Breast epithelium (tissue), 4 donors: Measurements from ENCODE around the gene TMEM144. TPM values are rescaled to one million over a fixed set of nuclear protein-coding genes. Genes with fewer than 3 reads are reported as not detected.

Experiments used
- DNase-seq, 2 donors: peaks; one replicate each; pipeline ENCODE4 v3.0.0-alpha.2; 2019; ENCODE audit warnings: low spot score in 2 of 2
- H3K27ac ChIP-seq, 2 donors: fragments of 200-600 bp; sonication (generic) in 1 of 2; one replicate each; pipeline ENCODE4 v1.5.1; 2016 to 2019; ENCODE audit warnings: mild to moderate bottlenecking in 1 of 2
- H3K27me3 ChIP-seq, 2 donors: fragments of 200-600 bp; sonication (generic) in 1 of 2; one replicate each; pipeline versions ENCODE4 v1.5.1 to v1.6.0; 2017 to 2019; ENCODE audit warnings: control low read depth in 1 of 2, mild to moderate bottlenecking in 1 of 2
- H3K36me3 ChIP-seq: fragments of 200-600 bp; one replicate; pipeline ENCODE4 v1.5.1; 2019
- H3K4me1 ChIP-seq, 2 donors: fragments of 200-600 bp; sonication (generic); one replicate each; pipeline ENCODE4 v1.5.1; 2016 to 2019; ENCODE audit warnings: control low read depth in 1 of 2
- H3K4me3 ChIP-seq, 3 donors: fragments of 200-600 bp; sonication (generic); 1 replicate in 2 of 3; 2 replicates in 1 of 3; pipeline ENCODE4 v1.5.1; 2016 to 2019; ENCODE audit warnings: mild to moderate bottlenecking in 3 of 3, moderate library complexity in 2 of 3
- H3K9me3 ChIP-seq, 2 donors: fragments of 200-600 bp; sonication (generic) in 1 of 2; one replicate each; pipeline ENCODE4 v1.5.1; 2016 to 2019; ENCODE audit warnings: control low read depth in 1 of 2
- POLR2A ChIP-seq: fragments of 450-650 bp; IDR thresholded peaks from one replicate; pipeline ENCODE4 v1.6.1; 2016; ENCODE audit warnings: antibody characterized with exemption, mild to moderate bottlenecking, moderate library complexity
- POLR2AphosphoS5 ChIP-seq, 3 donors: sonication (generic); formaldehyde crosslinking; IDR thresholded peaks; one replicate each; pipeline ENCODE4 v1.6.1; 2017; ENCODE audit warnings: antibody characterized with exemption in 3 of 3
- intact Hi-C: fragments of 100-400 bp; cut with DNase I; formaldehyde crosslinking; loops from one replicate; pipeline ENCODE4 v1.15.1; 2023; ENCODE audit warnings: low total_unique reads
- total RNA-seq, 3 donors: library from RNA; depleted of rRNA; stranded (reverse); fragments of >200 nt; gene quantifications; one replicate each; pipeline ENCODE4 v1.1.0, GENCODE V29; 2016
- TF ChIP-seq, protein P1 (sequence below), 3 donors: fragments of 450-650 bp; IDR thresholded peaks; one replicate each; pipeline ENCODE4 v1.5.1; 2016 to 2017; ENCODE audit warnings: antibody characterized with exemption in 3 of 3, mild to moderate bottlenecking in 3 of 3, moderate library complexity in 3 of 3

Gene TMEM144
- 10 to 100 TPM; 14.7 to 50.1 (median 44.2) TPM for total RNA-seq

GRCh38 chr4:158209825-158210807 is at the start of gene TMEM144:
Gene TMEM144, plus strand, starts transcription at chr4:158210486. Its CDS starts 2,182 bp downstream, at chr4:158212668.
- intact Hi-C loops: no loop called here
- peak; percentile 32 for TF ChIP-seq POLR2A
- TF ChIP-seq, protein P1, sequence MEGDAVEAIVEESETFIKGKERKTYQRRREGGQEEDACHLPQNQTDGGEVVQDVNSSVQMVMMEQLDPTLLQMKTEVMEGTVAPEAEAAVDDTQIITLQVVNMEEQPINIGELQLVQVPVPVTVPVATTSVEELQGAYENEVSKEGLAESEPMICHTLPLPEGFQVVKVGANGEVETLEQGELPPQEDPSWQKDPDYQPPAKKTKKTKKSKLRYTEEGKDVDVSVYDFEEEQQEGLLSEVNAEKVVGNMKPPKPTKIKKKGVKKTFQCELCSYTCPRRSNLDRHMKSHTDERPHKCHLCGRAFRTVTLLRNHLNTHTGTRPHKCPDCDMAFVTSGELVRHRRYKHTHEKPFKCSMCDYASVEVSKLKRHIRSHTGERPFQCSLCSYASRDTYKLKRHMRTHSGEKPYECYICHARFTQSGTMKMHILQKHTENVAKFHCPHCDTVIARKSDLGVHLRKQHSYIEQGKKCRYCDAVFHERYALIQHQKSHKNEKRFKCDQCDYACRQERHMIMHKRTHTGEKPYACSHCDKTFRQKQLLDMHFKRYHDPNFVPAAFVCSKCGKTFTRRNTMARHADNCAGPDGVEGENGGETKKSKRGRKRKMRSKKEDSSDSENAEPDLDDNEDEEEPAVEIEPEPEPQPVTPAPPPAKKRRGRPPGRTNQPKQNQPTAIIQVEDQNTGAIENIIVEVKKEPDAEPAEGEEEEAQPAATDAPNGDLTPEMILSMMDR (IDR thresholded peaks at IDR 0.05): no peak
- TF ChIP-seq POLR2AphosphoS5 (IDR thresholded peaks at IDR 0.05): peak; percentile 76 to 86 (median 85)
- peak; percentile 90 to 94 for DNase-seq

GRCh38 chr4:158161551-158162354 is 48.5 kb upstream of the TMEM144 start:
- Histone ChIP-seq H3K4me3 (peak overlapping the region in 2 of 3 donors; percentile 6 to 41), H3K4me1 (peaks cover 3 to 10% of the 10 kb centered on the region in 2 donors), H3K27ac (peak overlapping the region; percentile 62 to 70), H3K9me3 (no peaks in the 10 kb centered on the region), H3K27me3 (no peaks in the 10 kb centered on the region), H3K36me3 (no peaks in the 10 kb centered on the region)
- TF ChIP-seq, protein P1 (IDR thresholded peaks at IDR 0.05): no peak
- TF ChIP-seq POLR2A (no peak), POLR2AphosphoS5 (IDR thresholded peaks at IDR 0.05) (no peak)
- intact Hi-C loops: loop anchor here (10.0 kb wide), 1 partner anchor 1367 kb away; no protein-coding TSS in a partner anchor
- DNase-seq: no peak

More at GRCh38 chr4:158209825-158210807, at the start of gene TMEM144:
- Histone ChIP-seq H3K36me3 (no peaks in the 10 kb centered on the region), H3K27ac (peak within 1 kb of the TSS; percentile 96), H3K4me1 (peaks cover 0 to 3% of the 10 kb centered on the region in 2 donors), H3K27me3 (no peaks in the 10 kb centered on the region), H3K4me3 (peak within 1 kb of the TSS; percentile 37 to 67 (median 53)), H3K9me3 (no peaks in the 10 kb centered on the region)

DNA sequence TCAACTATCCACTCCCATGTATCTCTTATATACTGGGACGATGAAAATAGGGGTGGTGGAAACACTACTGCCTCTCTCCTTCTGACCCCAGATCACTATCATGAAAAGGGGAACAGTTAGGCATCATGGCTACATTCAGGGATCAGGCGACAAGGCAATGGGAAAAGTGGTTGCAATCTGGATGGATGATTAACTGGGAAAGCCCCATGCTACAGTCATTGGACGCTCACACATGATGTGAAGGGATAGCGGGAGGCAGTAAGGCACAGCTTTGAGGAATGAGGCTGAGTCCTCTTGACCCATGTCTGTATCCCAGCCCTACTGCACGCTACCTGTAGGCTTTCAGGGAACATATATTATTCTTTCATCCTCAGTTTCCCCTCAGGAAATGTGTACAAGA is 47.7 kb upstream of the TMEM144 start:
- DNase-seq: no peak
- TF ChIP-seq, protein P1 (IDR thresholded peaks at IDR 0.05): no peak
- TF ChIP-seq POLR2AphosphoS5 (IDR thresholded peaks at IDR 0.05): no peak
- no peak for TF ChIP-seq POLR2A
- Histone ChIP-seq H3K27me3 (no peaks in the 10 kb centered on the region), H3K4me3 (peak overlapping the region in 1 of 3 donors; percentile 41), H3K36me3 (no peaks in the 10 kb centered on the region), H3K27ac (peak overlapping the region; percentile 62 to 70), H3K9me3 (no peaks in the 10 kb centered on the region), H3K4me1 (peaks cover 3 to 5% of the 10 kb centered on the region in 2 donors)
- intact Hi-C loops: loop anchor here (10.0 kb wide), 1 partner anchor 1368 kb away; no protein-coding TSS in a partner anchor

DNA sequence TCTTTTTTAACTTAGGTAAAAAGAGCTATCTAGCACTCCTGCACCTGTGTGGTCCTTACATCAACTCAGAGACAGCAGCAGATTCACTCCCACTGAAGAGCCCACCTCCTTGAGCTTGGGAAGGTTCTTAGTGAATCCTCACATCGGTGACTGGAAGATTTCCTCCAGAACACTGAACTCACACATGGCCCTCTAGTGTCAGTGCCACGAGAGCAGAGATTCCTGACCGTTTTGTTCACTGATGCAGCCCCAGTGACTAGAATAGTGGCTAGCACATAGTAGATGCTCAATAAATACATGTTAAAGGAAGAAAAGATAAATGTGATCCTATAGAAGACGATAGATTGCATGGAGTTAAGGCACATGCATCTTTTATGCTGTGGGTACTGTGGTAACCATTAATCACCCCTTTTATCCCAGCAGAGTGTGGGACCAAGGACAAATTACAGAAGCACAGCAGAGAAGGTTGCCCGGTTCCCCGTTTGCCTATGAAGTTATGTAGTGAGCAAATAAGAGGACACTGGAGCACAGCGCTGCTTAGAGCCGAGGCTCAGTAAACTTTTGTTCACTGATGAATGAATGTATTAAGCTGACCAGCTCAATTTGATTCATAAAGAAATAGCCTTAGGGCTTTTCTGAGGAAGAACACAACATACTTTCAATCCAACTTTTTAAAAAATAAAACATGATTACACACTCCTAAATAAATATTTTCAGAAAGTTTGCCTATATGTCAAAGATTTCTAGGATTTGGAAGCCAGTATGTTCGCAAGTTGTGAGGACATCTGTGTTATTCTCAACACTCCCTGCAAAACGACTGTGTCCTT is 46.1 kb upstream of the TMEM144 start:
- TF ChIP-seq, protein P1 (IDR thresholded peaks at IDR 0.05): no peak
- TF ChIP-seq POLR2AphosphoS5 (IDR thresholded peaks at IDR 0.05): no peak
- no peak for TF ChIP-seq POLR2A
- DNase-seq: no peak
- peak overlapping the region; percentile 16 to 73 for H3K27ac ChIP-seq
- no peaks in the 10 kb centered on the region for H3K36me3 ChIP-seq
- H3K9me3 ChIP-seq: no peaks in the 10 kb centered on the region
- no peaks in the 10 kb centered on the region for H3K27me3 ChIP-seq
- peak overlapping the region in 2 of 3 donors; percentile 64 to 81 for H3K4me3 ChIP-seq
- intact Hi-C loops: loop anchor here (10.0 kb wide), 1 partner anchor 1369 kb away; no protein-coding TSS in a partner anchor
- peaks cover 3 to 5% of the 10 kb centered on the region in 2 donors for H3K4me1 ChIP-seq
